Skeletal muscle cell (primary cell): Measurements from ENCODE around the gene HDAC10.
A peak's percentile ranks its signal among the peaks of the same experiment; 100 is the strongest.

ENCODE experiments used
- DNase-seq: peaks from one replicate; pipeline ENCODE4 v3.0.0-alpha.2; 2010; ENCODE audit warnings: low read depth
- H3K4me3 ChIP-seq: 2 replicates; pipeline ENCODE4 v1.5.1; 2011; ENCODE audit warnings: low read depth, mild to moderate bottlenecking, control low read depth, low read length, moderate library complexity

The HDAC10 gene

GRCh38 chr22:50222508-50222907 lies 28.6 kb downstream of the HDAC10 start:
- H3K4me3 ChIP-seq, result no peak overlapping the region
- DNase-seq, result no peak

DNA sequence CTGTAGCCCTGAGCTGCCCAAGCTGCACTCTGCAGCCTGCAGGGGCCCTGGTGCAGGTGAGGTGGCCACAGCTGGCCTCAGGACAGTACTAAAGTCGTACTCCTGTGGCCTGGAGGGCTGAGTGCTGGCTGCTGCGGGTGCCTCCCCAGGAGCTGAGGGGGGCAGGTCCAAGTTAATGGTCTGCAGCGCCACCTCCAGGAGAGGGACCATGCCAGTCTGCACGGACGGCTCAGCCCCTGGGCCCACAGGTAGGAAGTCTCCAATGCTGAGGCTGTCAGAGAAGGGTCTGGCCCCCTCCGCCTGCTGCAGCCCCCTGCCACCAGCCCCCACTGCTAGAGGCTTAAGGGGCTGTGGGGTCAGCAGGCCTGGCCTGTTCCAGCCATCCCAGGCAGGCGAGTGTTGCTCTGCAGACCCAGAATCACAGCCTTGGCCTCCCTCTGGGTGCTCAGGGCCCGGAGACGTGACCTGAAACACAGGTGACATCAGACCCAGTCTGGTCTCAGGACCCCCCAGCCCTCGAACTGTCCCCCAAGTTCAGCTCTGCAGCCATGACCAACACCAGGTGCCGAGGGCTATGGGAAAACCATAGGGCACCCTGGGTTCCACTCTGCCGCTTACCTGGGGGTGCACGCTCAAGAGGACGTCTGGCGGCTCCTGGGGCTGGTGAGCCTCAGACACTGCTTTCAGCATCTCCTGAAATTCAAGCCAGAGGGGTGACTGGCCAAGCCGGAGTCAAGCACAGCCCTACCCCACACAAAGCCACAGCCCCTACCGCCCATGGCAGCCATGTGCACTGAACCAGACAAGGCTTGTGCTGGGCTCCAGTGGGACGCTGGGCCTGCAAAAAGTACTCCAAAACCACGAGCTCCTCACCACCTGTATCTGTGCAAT lies 29.4 kb downstream of the HDAC10 start:
- no peak for DNase-seq
- H3K4me3 ChIP-seq, result no peak overlapping the region

GRCh38 chr22:50220603-50221409 lies 30.3 kb downstream of the HDAC10 start:
- DNase-seq, result no peak
- no peak overlapping the region for H3K4me3 ChIP-seq

- DNase-seq, result no peak
- H3K4me3 ChIP-seq, result no peak overlapping the region
These were observed 31.1 kb downstream of the HDAC10 start for GRCh38 chr22:50219800-50220602.

DNA sequence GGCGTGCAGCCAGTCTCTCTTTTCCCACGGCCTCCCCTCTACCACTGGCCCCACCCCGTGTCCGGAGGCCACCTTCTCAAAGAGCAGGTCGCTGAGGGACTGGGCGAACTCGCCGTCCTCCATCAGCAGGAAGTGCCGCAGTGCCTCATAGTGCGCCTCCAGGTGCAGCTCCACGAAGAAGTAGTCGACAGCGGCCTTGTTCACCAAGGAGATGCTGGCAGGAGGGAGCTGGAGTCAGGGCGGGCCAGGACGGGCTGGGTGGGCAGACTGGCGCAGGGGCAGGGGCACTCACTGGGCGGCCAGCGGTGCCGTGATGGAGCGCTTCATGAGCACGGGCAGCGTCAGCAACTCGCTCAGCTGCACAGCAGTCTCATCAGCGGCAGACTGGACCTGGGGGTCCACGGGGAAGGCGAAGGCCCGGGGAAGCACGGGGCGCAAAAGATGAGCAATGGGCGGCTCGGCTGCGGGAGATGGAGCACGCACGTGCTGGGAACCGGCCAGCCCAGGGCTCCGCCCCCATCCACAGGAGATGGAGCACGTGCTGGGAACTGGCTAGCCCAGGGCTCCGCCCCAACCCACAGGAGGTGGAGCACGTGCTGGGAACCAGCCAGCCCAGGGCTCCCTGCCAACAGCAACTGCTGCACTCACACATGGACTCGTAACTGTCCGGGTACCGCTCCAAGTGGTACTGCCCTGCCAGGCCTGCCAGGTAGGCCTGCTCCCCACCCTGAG lies 31.9 kb downstream of the HDAC10 start:
- no peak overlapping the region for H3K4me3 ChIP-seq
- peak; percentile 47 for DNase-seq

- DNase-seq, result no peak
- no peak overlapping the region for H3K4me3 ChIP-seq
These were observed 32.7 kb downstream of the HDAC10 start for GRCh38 chr22:50218153-50218995.

- no peak for DNase-seq
- no peak overlapping the region for H3K4me3 ChIP-seq
These were observed 33.4 kb downstream of the HDAC10 start for GRCh38 chr22:50217543-50218152.

DNA sequence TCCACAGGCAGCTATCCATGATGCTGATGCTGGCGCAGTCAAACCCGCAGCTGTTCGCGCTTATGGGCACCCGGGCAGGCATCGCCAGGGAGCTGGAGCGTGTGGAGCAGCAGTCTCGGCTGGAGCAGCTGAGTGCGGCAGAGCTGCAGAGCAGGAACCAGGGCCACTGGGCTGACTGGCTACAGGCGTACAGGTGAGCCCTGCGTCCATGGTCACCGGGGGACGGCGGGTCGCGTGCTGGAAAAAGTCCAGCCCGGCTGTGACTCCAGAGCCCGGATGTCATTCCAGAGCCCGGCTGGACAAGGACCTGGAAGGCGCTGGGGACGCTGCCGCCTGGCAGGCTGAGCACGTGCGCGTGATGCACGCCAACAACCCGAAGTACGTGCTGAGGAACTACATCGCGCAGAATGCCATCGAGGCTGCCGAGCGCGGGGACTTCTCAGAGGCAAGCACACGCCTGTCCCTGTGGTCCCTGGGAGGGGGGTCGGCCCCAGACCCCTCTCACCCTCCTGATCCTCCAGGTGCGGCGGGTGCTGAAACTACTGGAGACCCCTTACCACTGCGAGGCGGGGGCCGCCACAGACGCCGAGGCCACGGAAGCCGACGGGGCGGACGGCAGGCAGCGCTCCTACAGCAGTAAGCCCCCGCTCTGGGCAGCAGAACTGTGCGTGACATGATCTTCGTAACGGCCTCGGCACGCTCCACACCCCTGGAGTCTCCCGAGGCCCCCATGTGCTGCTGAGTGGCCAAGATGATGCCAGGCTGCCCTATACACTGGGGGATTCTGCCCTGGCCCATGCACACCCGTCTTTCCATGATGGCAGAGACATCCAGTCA lies 34.2 kb downstream of the HDAC10 start:
- no peak for DNase-seq
- no peak overlapping the region for H3K4me3 ChIP-seq

DNA sequence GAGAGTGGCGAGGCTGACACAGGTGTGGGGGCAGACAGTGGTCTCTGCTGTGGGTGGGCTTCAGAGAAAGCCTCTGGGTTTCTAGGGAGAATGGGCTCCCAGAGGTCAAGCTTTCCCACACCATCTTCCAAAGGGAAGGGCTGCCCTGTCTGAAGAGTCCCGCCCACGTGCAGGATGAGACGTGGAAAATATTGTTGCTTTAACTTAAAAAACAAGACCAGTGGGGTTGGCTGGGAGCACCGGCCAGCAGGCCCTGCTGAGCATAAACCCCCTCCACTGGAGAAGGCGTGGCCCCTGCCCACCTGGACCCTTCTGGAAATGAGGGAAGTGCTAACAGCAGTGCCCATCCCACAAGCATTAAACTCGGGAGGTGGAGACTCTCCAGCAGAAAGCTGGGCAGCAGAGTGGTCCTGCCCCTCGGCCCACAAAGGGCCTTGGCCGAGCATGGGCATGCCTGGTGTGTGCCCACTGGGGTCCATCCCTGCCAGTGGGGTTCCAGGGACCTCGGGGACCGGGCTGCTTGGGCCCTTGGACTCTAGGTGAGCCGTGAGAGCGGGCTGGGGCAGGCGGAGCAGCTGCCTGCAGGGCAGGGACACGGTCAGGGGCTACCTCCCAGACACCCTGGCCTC lies 34.9 kb downstream of the HDAC10 start:
- no peak for DNase-seq
- H3K4me3 ChIP-seq, result no peak overlapping the region

DNA sequence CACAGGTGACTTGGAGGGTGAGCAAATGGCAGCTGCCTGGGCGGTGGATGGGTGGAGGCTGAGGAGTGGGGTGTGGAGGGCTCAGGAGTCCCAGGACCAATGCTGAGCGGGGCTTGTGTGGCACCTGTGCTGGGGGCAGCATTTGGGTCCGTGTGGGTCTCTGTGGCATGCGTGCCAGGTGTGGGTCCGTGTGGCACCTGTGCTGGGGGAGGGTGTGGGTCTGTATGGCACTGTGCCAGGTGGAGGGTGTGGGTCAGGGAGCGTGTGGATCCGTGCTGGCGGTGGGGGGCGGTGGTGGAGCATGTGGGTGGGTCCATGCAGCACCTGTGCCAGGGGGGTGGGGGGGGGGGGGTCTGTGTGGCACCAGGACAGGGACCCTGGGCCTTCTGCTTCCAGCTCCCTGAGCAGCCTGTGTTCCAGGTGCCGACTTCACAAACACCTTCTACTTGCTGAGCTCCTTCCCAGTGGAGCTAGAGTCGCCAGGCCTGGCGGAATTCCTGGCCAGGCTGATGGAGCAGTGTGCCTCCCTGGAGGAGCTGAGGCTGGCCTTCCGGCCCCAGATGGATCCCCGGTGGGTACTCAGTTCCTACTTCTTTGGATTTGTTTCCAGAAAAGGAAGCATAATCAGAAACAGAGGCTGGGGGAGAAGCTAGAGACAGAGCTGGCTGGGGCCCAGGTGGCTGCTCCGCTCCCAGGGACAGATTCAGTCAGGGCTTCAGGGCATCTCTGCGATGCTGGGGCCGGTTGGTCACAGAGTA lies 35.6 kb downstream of the HDAC10 start:
- H3K4me3 ChIP-seq, result no peak overlapping the region
- DNase-seq, result no peak

DNA sequence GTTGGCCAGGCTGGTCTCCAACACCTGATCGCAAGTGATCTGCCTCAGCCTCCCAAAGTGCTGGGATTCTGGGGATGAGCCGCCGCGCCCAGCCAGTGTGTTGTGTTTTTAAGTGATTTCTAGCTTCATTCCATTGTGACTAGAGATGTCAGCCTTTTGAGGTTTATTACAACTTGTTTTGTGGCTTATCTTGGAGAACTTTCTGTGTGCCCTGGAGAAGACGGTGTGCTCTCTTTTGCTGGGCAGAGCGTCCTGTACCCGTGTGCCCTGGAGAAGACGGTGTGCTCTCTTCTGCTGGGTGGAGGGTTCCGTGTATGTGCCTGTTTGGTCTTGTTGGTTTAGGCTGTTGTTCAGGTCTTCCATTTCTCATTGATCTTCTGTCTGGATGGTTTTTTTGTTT lies 37.8 kb downstream of the HDAC10 start:
- H3K4me3 ChIP-seq, result no peak overlapping the region
- DNase-seq, result no peak

GRCh38 chr22:50211147-50211546 lies 39.9 kb downstream of the HDAC10 start:
- no peak overlapping the region for H3K4me3 ChIP-seq
- DNase-seq, result no peak

- no peak overlapping the region for H3K4me3 ChIP-seq
- no peak for DNase-seq
These were observed 40.5 kb downstream of the HDAC10 start for GRCh38 chr22:50210378-50211139.

GRCh38 chr22:50209893-50210292 lies 41.2 kb downstream of the HDAC10 start:
- no peak for DNase-seq
- H3K4me3 ChIP-seq, result no peak overlapping the region
